ENCODE measurements around the gene ZNF189.

ZNF189 gene

DNA sequence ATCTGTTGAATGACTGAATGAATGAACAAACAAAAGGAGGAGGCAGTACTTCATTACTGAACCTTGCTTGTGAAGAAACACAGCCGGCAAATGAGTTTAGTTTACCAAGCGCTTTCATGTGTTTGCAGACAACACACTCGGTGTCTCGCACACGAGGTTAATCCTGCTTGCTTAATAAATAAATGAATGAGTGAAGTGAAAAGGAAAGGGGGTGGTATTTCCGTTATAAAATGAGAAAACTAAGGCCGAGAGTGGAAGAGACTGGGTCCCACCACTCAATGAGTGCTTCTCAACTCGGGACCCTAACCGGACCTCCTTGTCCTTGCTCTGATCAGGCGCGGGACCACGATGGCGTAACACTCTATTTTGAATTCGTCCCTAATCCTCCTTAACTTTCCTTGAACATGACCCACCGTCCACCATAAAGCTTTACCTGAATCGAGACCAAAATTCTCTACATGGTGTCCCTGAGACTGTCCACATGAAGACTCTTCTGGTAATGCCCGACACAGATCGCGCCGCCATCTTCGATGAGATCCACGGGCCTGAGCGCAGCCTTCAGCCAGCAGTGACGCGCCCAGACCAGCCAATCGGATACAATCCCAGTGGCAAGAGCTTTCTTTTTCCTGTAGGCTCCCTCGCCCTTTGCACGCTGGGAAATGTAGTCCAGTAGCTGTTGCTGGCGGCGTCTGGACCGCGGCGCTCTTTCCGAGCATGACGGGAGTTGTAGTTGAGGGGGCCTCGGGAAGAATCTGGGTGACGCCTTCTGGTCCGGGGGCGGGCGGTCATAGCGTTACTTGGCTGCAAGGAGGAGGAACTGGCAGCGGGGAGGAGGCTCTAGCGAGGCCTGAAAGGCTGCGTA, at the start of gene ZNF189, which contains the start of gene MRPL50:
ZNF189 (plus strand) TSS at position 784 of the 862 bp plus-strand sequence. CDS start 306 bp downstream, outside the sequence.
MRPL50 (minus strand) TSS at position 551 of the 862 bp plus-strand sequence; CDS start at position 525, 26 bp downstream.
- H3K4me1 Mint-ChIP-seq (ENCODE audit: low read depth) = peaks cover 52% of the 10 kb centered on the region
- intact Hi-C loops (cut with micrococcal nuclease) = no loop called here
- H3K36me3 Mint-ChIP-seq (ENCODE audit: low read depth) = peaks cover 88% of the 10 kb centered on the region
- no peaks in the 10 kb centered on the region for H3K27me3 Mint-ChIP-seq
- peak within 1 kb of the TSS; percentile 95 for H3K27ac Mint-ChIP-seq
- H3K9me3 Mint-ChIP-seq = peaks cover 50% of the 10 kb centered on the region
- H3K4me3 Mint-ChIP-seq = peak within 1 kb of the TSS; percentile 94

DNA sequence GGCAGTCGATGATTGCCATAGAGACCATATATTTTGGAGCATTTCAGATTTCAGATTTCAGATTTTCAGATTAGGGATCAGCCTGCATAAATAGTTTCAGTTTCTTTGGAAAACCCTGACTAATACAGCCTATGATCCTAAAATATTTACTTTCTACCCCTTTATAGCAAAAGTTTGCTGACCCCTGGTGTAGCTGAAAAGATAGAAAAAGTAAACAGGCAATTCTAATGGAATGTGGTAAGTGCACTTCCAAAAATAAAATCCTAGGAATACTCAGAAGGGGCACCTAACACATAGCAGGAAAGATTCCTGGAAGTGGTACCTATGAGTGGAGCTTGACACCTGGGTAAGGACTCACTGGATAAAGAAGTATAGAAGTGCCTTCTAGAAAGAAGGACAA, 48.4 kb upstream of the ZNF189 start:
- no peaks in the 10 kb centered on the region for H3K27me3 Mint-ChIP-seq
- intact Hi-C loops (cut with micrococcal nuclease) = no loop called here
- no peaks in the 10 kb centered on the region for H3K36me3 Mint-ChIP-seq (ENCODE audit: low read depth)
- no peak overlapping the region for H3K4me3 Mint-ChIP-seq
- H3K9me3 Mint-ChIP-seq = no peaks in the 10 kb centered on the region
- H3K4me1 Mint-ChIP-seq (ENCODE audit: low read depth) = no peaks in the 10 kb centered on the region
- H3K27ac Mint-ChIP-seq = no peak overlapping the region

DNA sequence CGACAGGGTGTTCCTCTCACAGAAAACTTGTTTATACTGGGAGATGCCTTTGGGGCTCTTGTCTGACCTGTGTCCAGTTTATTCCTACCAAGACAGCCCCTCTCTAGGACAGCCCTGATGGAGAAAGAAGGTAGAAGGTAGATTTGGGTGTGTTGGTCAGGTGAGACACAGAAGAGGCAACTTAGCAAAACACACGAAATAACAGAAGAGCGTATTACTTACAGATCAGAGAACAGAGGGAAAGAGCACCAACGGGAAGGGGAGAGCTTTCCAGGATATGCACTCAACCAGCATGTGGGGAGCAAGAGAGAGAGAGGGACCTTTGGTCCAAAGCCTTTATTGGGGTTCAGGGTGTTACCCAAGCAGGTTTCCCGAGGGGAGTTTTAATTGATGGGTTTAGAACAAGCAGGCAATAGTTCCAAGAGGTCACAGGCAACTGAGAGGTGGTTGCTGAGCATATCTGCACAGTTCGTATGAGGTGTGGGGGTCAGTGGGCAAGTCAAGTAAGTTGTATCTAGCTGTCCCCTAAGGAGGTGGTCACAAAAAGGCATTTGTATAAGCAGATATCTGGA, 45.7 kb upstream of the ZNF189 start:
- Mint-ChIP-seq H3K27me3 (no peaks in the 10 kb centered on the region), H3K4me1 (ENCODE audit: low read depth) (no peaks in the 10 kb centered on the region), H3K27ac (no peak overlapping the region), H3K9me3 (no peaks in the 10 kb centered on the region), H3K4me3 (no peak overlapping the region), H3K36me3 (ENCODE audit: low read depth) (no peaks in the 10 kb centered on the region)
- intact Hi-C loops (cut with micrococcal nuclease) = no loop called here

GRCh38 chr9:101353683-101354082, 45.0 kb upstream of the ZNF189 start:
- no peak overlapping the region for H3K27ac Mint-ChIP-seq
- intact Hi-C loops (cut with micrococcal nuclease) = no loop called here
- no peak overlapping the region for H3K4me3 Mint-ChIP-seq
- H3K4me1 Mint-ChIP-seq (ENCODE audit: low read depth) = no peaks in the 10 kb centered on the region
- no peaks in the 10 kb centered on the region for H3K36me3 Mint-ChIP-seq (ENCODE audit: low read depth)
- H3K9me3 Mint-ChIP-seq = no peaks in the 10 kb centered on the region
- H3K27me3 Mint-ChIP-seq = no peaks in the 10 kb centered on the region

- Mint-ChIP-seq H3K27ac (no peak overlapping the region), H3K4me3 (no peak overlapping the region), H3K27me3 (no peaks in the 10 kb centered on the region), H3K9me3 (no peaks in the 10 kb centered on the region), H3K4me1 (ENCODE audit: low read depth) (no peaks in the 10 kb centered on the region), H3K36me3 (ENCODE audit: low read depth) (no peaks in the 10 kb centered on the region)
- intact Hi-C loops (cut with micrococcal nuclease) = no loop called here
These were observed 44.4 kb upstream of the ZNF189 start for GRCh38 chr9:101354143-101354764.

- H3K4me1 Mint-ChIP-seq (ENCODE audit: low read depth) = no peaks in the 10 kb centered on the region
- no peak overlapping the region for H3K27ac Mint-ChIP-seq
- no peaks in the 10 kb centered on the region for H3K27me3 Mint-ChIP-seq
- H3K36me3 Mint-ChIP-seq (ENCODE audit: low read depth) = no peaks in the 10 kb centered on the region
- intact Hi-C loops (cut with micrococcal nuclease) = no loop called here
- no peaks in the 10 kb centered on the region for H3K9me3 Mint-ChIP-seq
- H3K4me3 Mint-ChIP-seq = no peak overlapping the region
These were observed 43.6 kb upstream of the ZNF189 start for GRCh38 chr9:101354765-101355708.

- H3K27ac Mint-ChIP-seq = no peak overlapping the region
- H3K9me3 Mint-ChIP-seq = no peaks in the 10 kb centered on the region
- intact Hi-C loops (cut with micrococcal nuclease) = no loop called here
- H3K36me3 Mint-ChIP-seq (ENCODE audit: low read depth) = no peaks in the 10 kb centered on the region
- no peaks in the 10 kb centered on the region for H3K4me1 Mint-ChIP-seq (ENCODE audit: low read depth)
- no peak overlapping the region for H3K4me3 Mint-ChIP-seq
- H3K27me3 Mint-ChIP-seq = no peaks in the 10 kb centered on the region
These were observed 42.0 kb upstream of the ZNF189 start for GRCh38 chr9:101356619-101357018.

DNA sequence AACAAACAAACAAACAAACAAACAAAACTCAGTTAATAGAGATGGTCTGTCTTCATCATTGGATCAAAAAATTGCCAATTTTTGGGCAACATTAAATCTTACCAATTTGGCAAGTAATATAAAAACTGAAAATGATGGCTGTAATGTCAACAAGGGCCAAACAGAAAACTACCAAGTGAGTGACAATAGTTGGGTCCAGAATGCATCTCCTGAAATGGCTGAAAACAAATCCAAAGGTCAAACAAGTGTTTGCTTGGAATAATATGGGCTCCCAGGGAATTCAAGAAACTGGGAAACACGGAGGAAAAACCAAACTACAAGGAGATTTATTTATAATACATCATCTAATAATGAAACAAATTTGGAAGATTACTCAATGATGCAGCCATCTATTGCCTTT, 39.0 kb upstream of the ZNF189 start:
- no peaks in the 10 kb centered on the region for H3K36me3 Mint-ChIP-seq (ENCODE audit: low read depth)
- intact Hi-C loops (cut with micrococcal nuclease) = no loop called here
- no peak overlapping the region for H3K4me3 Mint-ChIP-seq
- no peaks in the 10 kb centered on the region for H3K4me1 Mint-ChIP-seq (ENCODE audit: low read depth)
- no peaks in the 10 kb centered on the region for H3K27me3 Mint-ChIP-seq
- H3K9me3 Mint-ChIP-seq = no peaks in the 10 kb centered on the region
- H3K27ac Mint-ChIP-seq = no peak overlapping the region

GRCh38 chr9:101360647-101361046, 38.0 kb upstream of the ZNF189 start:
- Mint-ChIP-seq H3K36me3 (ENCODE audit: low read depth) (no peaks in the 10 kb centered on the region), H3K9me3 (no peaks in the 10 kb centered on the region), H3K4me3 (no peak overlapping the region), H3K27me3 (no peaks in the 10 kb centered on the region), H3K4me1 (ENCODE audit: low read depth) (no peaks in the 10 kb centered on the region), H3K27ac (no peak overlapping the region)
- intact Hi-C loops (cut with micrococcal nuclease) = no loop called here

- Mint-ChIP-seq H3K4me1 (ENCODE audit: low read depth) (no peaks in the 10 kb centered on the region), H3K27me3 (no peaks in the 10 kb centered on the region), H3K9me3 (no peaks in the 10 kb centered on the region), H3K4me3 (no peak overlapping the region), H3K36me3 (ENCODE audit: low read depth) (no peaks in the 10 kb centered on the region), H3K27ac (no peak overlapping the region)
- intact Hi-C loops (cut with micrococcal nuclease) = no loop called here
These were observed 36.2 kb upstream of the ZNF189 start for GRCh38 chr9:101362450-101362849.

GRCh38 chr9:101365181-101365580, 33.5 kb upstream of the ZNF189 start:
- H3K4me1 Mint-ChIP-seq (ENCODE audit: low read depth) = no peaks in the 10 kb centered on the region
- H3K27ac Mint-ChIP-seq = no peak overlapping the region
- no peak overlapping the region for H3K4me3 Mint-ChIP-seq
- H3K27me3 Mint-ChIP-seq = no peaks in the 10 kb centered on the region
- H3K9me3 Mint-ChIP-seq = no peaks in the 10 kb centered on the region
- intact Hi-C loops (cut with micrococcal nuclease) = no loop called here
- no peaks in the 10 kb centered on the region for H3K36me3 Mint-ChIP-seq (ENCODE audit: low read depth)

GRCh38 chr9:101366038-101366756, 32.5 kb upstream of the ZNF189 start:
- intact Hi-C loops (cut with micrococcal nuclease) = no loop called here
- Mint-ChIP-seq H3K36me3 (ENCODE audit: low read depth) (no peaks in the 10 kb centered on the region), H3K27me3 (no peaks in the 10 kb centered on the region), H3K4me1 (ENCODE audit: low read depth) (no peaks in the 10 kb centered on the region), H3K9me3 (no peaks in the 10 kb centered on the region), H3K4me3 (no peak overlapping the region), H3K27ac (no peak overlapping the region)

DNA sequence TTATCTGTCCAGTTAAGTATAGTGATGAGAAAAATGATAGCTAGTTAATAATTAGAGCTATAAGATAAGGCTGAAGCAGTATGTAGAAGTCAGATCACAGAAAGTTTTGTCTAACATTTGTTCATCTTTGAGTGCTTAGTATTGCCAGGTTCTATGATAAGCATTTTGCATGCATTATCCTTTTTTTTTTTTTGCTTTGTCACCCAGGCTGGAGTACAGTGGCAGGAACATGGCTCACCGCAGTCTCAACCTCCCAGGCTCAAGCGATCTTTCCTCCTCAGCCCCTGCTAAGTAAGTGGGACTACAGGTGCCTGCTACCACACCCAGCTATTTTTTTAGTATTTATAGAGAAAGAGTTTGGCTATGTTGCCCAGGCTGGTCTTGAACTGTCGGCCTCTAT, 31.3 kb upstream of the ZNF189 start:
- H3K27me3 Mint-ChIP-seq = no peaks in the 10 kb centered on the region
- H3K4me1 Mint-ChIP-seq (ENCODE audit: low read depth) = no peaks in the 10 kb centered on the region
- H3K4me3 Mint-ChIP-seq = no peak overlapping the region
- H3K9me3 Mint-ChIP-seq = no peaks in the 10 kb centered on the region
- H3K36me3 Mint-ChIP-seq (ENCODE audit: low read depth) = no peaks in the 10 kb centered on the region
- intact Hi-C loops (cut with micrococcal nuclease) = no loop called here
- no peak overlapping the region for H3K27ac Mint-ChIP-seq
